K562 (cell line): ENCODE results near the gene PYROXD2.

Experiments used
- GATAD2B ChIP-seq: fragments of 450-650 bp; IDR thresholded peaks from 2 replicates; pipeline ENCODE4 v1.6.1; 2017; ENCODE audit warnings: mild to moderate bottlenecking, borderline replicate concordance
- TEAD4 ChIP-seq, 2 experiments: sonication (generic) in 1 of 2; formaldehyde crosslinking in 1 of 2; IDR thresholded peaks; 2 replicates each; pipeline versions ENCODE4 v1.6.1 to v1.8.0; 2012 to 2022; ENCODE audit warnings: borderline replicate concordance in 1 of 2, inconsistent platforms in 1 of 2, low read length in 1 of 2, mild to moderate bottlenecking in 1 of 2, missing genetic modification reagents in 1 of 2
- TF ChIP-seq, protein P1 (sequence below), 3 experiments: IDR thresholded peaks in 2 of 3; conservative IDR thresholded peaks in 1 of 3; 2 replicates each; pipeline ENCODE4 v1.5.1; 2011 to 2012; ENCODE audit warnings: low read length in 3 of 3, mild to moderate bottlenecking in 3 of 3, control low read depth in 2 of 3, improper control_type of control experiment in 1 of 3, inconsistent platforms in 1 of 3, low read depth in 1 of 3, mixed read lengths in 1 of 3, moderate library complexity in 1 of 3; ENCODE audit not compliant: insufficient read depth in 2 of 3
- TF ChIP-seq, protein P2 (sequence below): sonication (generic); formaldehyde crosslinking; IDR thresholded peaks from 2 replicates; pipeline ENCODE4 v1.9.0; 2022; ENCODE audit warnings: mild to moderate bottlenecking, missing genetic modification reagents

DNA sequence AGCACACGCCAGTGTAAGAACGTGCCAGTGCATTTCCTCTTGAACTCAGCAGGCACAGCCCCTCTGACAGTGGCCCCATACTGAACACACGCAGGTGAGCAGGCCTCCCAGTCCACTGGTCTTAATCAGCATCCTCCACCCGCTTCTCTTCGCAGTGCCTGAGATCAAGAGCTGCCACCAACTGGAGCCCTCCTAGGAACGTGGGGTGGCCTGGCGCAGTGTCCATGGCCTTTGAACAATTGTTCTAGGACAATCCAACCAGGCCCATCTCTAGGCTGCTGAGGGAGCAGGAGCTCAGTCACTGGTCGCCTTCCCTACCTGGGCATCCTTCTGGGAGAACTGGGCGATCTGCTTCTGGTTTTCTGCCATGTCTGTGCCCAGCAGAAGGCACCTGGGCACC, 15.2 kb downstream of the PYROXD2 start:
- TF ChIP-seq, protein P1, sequence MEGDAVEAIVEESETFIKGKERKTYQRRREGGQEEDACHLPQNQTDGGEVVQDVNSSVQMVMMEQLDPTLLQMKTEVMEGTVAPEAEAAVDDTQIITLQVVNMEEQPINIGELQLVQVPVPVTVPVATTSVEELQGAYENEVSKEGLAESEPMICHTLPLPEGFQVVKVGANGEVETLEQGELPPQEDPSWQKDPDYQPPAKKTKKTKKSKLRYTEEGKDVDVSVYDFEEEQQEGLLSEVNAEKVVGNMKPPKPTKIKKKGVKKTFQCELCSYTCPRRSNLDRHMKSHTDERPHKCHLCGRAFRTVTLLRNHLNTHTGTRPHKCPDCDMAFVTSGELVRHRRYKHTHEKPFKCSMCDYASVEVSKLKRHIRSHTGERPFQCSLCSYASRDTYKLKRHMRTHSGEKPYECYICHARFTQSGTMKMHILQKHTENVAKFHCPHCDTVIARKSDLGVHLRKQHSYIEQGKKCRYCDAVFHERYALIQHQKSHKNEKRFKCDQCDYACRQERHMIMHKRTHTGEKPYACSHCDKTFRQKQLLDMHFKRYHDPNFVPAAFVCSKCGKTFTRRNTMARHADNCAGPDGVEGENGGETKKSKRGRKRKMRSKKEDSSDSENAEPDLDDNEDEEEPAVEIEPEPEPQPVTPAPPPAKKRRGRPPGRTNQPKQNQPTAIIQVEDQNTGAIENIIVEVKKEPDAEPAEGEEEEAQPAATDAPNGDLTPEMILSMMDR (IDR thresholded peaks at IDR 0.05 in 2 of 3, conservative IDR thresholded peaks at IDR 0.05 in 1 of 3; ENCODE audit: insufficient read depth in 2 of 3, low read depth in 1 of 3, low read length in 3 of 3): no peak
- TF ChIP-seq TEAD4 (IDR thresholded peaks at IDR 0.05; ENCODE audit: low read length) (no peak), TEAD4 (CRISPR knock-in tag; IDR thresholded peaks at IDR 0.05; ENCODE audit: borderline replicate concordance) (no peak), GATAD2B (no peak)
- TF ChIP-seq, protein P2, sequence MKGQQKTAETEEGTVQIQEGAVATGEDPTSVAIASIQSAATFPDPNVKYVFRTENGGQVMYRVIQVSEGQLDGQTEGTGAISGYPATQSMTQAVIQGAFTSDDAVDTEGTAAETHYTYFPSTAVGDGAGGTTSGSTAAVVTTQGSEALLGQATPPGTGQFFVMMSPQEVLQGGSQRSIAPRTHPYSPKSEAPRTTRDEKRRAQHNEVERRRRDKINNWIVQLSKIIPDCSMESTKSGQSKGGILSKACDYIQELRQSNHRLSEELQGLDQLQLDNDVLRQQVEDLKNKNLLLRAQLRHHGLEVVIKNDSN (CRISPR knock-in tag): no peak
